Right renal pelvis (tissue), 4 donors: Measurements from ENCODE around the gene AKT2. TPM values are rescaled to one million over a fixed set of nuclear protein-coding genes. Genes with fewer than 3 reads are reported as not detected.
"Not testable (repeated sequence)": the region's sequence is repeated elsewhere in the genome, so short reads cannot be mapped to it uniquely, and the experiment has no call there.

ENCODE experiments used
- DNase-seq, 4 donors: peaks; one replicate each; pipeline ENCODE4 v3.0.0-alpha.2; 2013; ENCODE audit warnings: low read depth in 4 of 4, low spot score in 3 of 4, missing footprints in 1 of 4
- polyA plus RNA-seq, 4 donors: library from polyadenylated mRNA; unstranded; fragments of 120-200 nt; gene quantifications; one replicate each; pipeline ENCODE4 v1.2.1, GENCODE V29; 2013; ENCODE audit not compliant: insufficient read length in 4 of 4

The AKT2 gene
- polyA plus RNA-seq, 4 donors = 148 to 179 (median 157) TPM

DNA sequence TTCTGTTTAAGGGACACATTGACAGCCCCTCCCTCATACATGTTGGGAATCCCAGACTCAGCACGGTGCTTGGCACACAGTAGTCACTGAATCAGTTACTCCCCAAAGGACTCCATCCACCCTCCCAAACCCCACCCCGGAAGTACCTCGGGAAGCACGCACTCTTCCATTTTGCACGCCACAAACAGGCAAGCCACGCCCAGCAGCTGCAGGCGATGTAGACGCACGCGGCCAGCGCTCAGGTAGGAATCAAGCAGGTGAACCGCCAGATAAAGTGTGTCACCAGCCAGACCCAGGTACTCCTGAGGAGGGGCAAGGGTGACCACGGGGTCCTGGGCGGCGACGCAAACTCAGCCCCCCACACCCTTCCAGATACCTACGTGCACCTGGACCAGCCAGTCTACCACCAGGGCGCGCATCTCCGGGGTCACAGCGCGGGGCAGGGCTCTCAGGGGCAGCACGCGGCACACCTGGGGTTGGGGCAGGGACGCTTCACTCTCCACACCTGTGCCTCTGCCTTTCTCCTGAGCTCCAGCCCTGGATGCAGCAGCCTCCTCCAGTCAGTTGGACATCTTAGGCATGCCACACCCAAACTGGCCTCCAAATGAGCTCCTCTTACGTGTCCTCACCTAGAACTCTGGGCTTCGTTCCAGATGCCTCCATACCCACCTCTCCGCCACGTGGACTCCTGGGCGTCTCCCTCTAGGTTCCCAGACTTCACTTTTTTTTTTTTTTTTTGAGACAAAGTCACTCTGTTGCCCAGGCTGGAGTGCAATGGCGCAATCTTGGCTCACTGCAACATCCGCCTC is 60.6 kb downstream of the AKT2 start:
- no peak for DNase-seq

DNA sequence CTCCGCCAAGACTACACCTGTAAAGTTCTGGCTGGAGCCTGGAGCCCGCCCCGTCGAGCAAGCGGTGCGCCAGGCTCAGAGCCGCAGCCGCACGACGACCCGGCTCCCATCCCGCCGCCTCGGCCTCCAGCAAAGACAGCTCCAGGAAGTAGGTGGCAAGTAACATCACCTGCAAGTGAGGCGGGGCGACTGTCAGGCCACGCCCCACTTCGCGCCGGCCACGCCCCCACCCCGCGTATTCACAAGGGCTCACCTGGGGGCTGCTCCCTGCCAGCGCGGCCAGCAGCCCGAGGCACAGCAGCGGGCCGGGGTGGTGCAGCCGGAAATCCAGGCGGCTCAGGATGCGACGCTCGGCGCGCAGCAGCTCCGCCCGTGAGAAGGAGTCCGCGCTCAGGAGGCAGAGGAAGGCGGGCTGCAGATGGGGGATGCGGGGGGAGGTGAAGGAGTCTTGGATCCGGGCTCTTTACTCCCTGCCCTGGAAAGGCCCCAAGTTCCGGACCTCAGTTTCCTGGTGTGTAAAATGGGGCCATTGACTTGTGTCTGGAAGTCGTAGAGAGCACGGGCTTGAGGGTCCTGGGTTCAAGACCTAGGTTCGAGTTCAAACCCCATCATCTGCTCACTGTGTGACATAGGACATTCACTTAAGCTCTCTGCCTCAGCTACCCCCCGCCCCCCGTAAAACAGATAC is 61.9 kb downstream of the AKT2 start:
- no peak for DNase-seq

- peak in 3 of 4 donors; percentile 56 to 71 (median 66) for DNase-seq
Measured at GRCh38 chr19:40221858-40222619, 63.1 kb downstream of the AKT2 start.

GRCh38 chr19:40220674-40221073 is 64.5 kb downstream of the AKT2 start:
- no peak for DNase-seq

GRCh38 chr19:40219721-40220276 is 65.3 kb downstream of the AKT2 start:
- DNase-seq = no peak

- not testable (repeated sequence) for DNase-seq
Measured at GRCh38 chr19:40219029-40219428, 66.1 kb downstream of the AKT2 start.

GRCh38 chr19:40217934-40218890 is 66.9 kb downstream of the AKT2 start, which contains the start of gene TTC9B:
TSS of gene TTC9B (minus strand) at chr19:40218384. CDS start at chr19:40218381, 3 bp downstream.
- no peak for DNase-seq

GRCh38 chr19:40217027-40217810 is 67.9 kb downstream of the AKT2 start:
- DNase-seq = no peak

DNA sequence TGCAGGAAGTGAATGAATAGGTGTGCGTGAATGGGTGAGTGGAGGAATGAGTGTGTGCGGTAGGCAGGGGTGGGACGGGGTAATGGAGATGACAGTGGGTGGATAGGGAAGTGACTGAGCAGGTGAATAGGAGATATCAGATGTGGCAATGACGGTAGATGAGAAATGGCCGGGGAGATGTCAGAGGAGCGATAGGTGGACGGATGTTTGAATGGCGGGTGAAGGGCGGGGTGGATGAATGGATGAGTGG is 68.4 kb downstream of the AKT2 start:
- no peak for DNase-seq

GRCh38 chr19:40216013-40216776 is 69.0 kb downstream of the AKT2 start:
- DNase-seq = no peak

GRCh38 chr19:40214936-40215335 is 70.2 kb downstream of the AKT2 start:
- DNase-seq = no peak

- no peak for DNase-seq
Measured at GRCh38 chr19:40213882-40214570, 71.1 kb downstream of the AKT2 start.

GRCh38 chr19:40213251-40213829 is 71.8 kb downstream of the AKT2 start:
- no peak for DNase-seq

DNA sequence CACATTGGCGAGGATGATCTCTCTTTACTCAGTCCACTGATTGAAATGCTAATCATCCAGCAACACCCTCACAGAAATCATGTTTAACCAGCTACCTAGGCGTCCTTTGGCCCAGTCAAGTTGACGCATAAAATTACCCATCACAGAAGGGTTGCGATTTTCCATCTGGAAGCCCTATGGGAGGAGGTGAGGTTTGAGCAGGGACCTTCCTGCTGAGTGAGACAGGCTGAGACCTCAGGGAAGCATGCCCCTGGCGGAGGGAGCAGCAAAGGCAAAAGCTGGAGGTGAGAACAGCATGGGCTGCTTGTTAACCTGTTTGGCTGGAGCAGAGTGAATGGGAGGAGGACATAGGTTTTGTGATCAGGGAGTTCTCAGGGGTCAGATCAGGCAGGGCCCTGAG is 74.3 kb downstream of the AKT2 start:
- no peak for DNase-seq

- DNase-seq = no peak
Measured at GRCh38 chr19:40208602-40209001, 76.5 kb downstream of the AKT2 start.

GRCh38 chr19:40205760-40206159 is 79.4 kb downstream of the AKT2 start:
- DNase-seq = no peak

DNA sequence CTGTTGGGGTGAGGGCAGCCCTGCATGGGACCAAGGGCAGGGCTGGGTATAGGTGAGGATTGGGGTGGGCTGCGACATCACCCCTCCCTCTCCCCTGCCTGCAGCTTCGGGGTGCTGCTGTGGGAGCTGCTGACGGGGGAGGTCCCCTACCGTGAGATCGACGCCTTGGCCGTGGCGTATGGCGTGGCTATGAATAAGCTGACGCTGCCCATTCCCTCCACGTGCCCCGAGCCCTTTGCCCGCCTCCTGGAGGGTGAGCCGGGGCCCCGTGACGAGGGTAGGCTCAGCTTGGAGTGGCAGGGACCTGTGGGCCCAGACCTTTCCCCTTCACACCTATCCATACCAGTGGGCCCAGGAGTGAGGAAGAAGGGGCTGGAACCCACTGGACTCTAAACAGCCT is 80.8 kb downstream of the AKT2 start:
- DNase-seq = no peak
